Ovary (tissue), 9 donors: ENCODE results near the gene PROX1. TPM values are rescaled to one million over a fixed set of nuclear protein-coding genes. Genes with fewer than 3 reads are reported as not detected.

Experiments used
- DNase-seq, 5 donors: peaks; one replicate each; pipeline ENCODE4 v3.0.0-alpha.2; 2019 to 2020
- H3K27ac ChIP-seq, 2 donors: fragments of 200-600 bp; one replicate each; pipeline versions ENCODE4 v1.5.1 to v1.8.0; 2019 to 2022
- H3K27me3 ChIP-seq: fragments of 200-600 bp; one replicate; pipeline ENCODE4 v1.8.0; 2022
- H3K36me3 ChIP-seq: fragments of 200-600 bp; sonication (generic); one replicate; pipeline ENCODE4 v1.5.1; 2019
- H3K4me1 ChIP-seq: one replicate; pipeline ENCODE4 v1.8.1; 2013; ENCODE audit warnings: mild to moderate bottlenecking, moderate library complexity; ENCODE audit not compliant: insufficient read depth
- H3K4me3 ChIP-seq: fragments of 200-600 bp; sonication (generic); one replicate; pipeline ENCODE4 v1.5.1; 2017
- H3K9me3 ChIP-seq, 2 donors: fragments of 200-600 bp in 1 of 2; sonication (generic) in 1 of 2; one replicate each; pipeline versions ENCODE4 v1.5.1 to v1.8.1; 2013 to 2019; ENCODE audit warnings: mild to moderate bottlenecking in 1 of 2, moderate library complexity in 1 of 2
- EP300 ChIP-seq: sonication (generic); formaldehyde crosslinking; IDR thresholded peaks from one replicate; pipeline ENCODE4 v1.6.1; 2017; ENCODE audit warnings: antibody characterized with exemption
- POLR2A ChIP-seq: fragments of 450-650 bp; IDR thresholded peaks from one replicate; pipeline ENCODE4 v1.6.1; 2017; ENCODE audit warnings: antibody characterized with exemption, mild to moderate bottlenecking, moderate library complexity
- WGBS, 3 donors: extraction: QIAGEN DNeasy Blood & Tissue Kit in 1 of 3; methylation state at CpG; one replicate each; pipeline versions ENCODE4 v1.1.5 to v1.1.7; 2013 to 2017; 5-methylcytosine and 5-hydroxymethylcytosine counted together
- intact Hi-C, 4 donors: fragments of 100-400 bp; cut with DNase I; formaldehyde crosslinking; loops; one replicate each; pipeline versions ENCODE4 v1.11.0 to v1.15.1; 2022 to 2023
- polyA plus RNA-seq, 2 donors: library from polyadenylated mRNA; stranded (reverse); fragments of 200-250 nt in 1 of 2; fragments of 350-450 nt in 1 of 2; fragmentation: Illumina TruSeq in 1 of 2; extraction: RNeasy Lipid Tissue Mini Kit (QIAGEN cat#74804) in 1 of 2; gene quantifications; one replicate each; pipeline ENCODE4 v1.2.3, GENCODE V29; 2013 to 2014
- total RNA-seq, 7 donors: library from RNA; depleted of rRNA in 2 of 7; stranded (reverse); fragments of >200 nt in 2 of 7; fragmentation: NEBNext Ultra II Directional in 3 of 7; extraction: Animal tissue kit (Norgen Biotek cat#: 25700) in 3 of 7; gene quantifications; one replicate each; pipeline versions ENCODE4 v1.1.0 to v1.2.4, GENCODE V29; 2016 to 2023
- TF ChIP-seq, protein P1 (sequence below), 3 donors: fragments of 450-650 bp in 2 of 3; fragments of 200-600 bp in 1 of 3; IDR thresholded peaks; one replicate each; pipeline versions ENCODE4 v1.5.1 to v1.8.0; 2016 to 2022; ENCODE audit warnings: antibody characterized with exemption in 3 of 3, mild to moderate bottlenecking in 1 of 3
- donor health status: DM: no; HTN: no; CAD: no; lungs with moderate emphysema.
- donor health status: DM: no; HTN: no; CAD: no.
- donor health status: Bipolar disorder and iron deficiency.
- donor health status: DM: yes; HTN: yes; CAD: no.
- donor health status: DM: no; HTN: no; CAD: no.
- donor health status: DM: yes; HTN: yes; CAD: no.

The PROX1 gene
- total and polyA plus RNA-seq, 9 donors: 3.6 to 23.6 (median 13.2) TPM

- TF ChIP-seq EP300 (no peak), POLR2A (no peak)
- TF ChIP-seq, protein P1, sequence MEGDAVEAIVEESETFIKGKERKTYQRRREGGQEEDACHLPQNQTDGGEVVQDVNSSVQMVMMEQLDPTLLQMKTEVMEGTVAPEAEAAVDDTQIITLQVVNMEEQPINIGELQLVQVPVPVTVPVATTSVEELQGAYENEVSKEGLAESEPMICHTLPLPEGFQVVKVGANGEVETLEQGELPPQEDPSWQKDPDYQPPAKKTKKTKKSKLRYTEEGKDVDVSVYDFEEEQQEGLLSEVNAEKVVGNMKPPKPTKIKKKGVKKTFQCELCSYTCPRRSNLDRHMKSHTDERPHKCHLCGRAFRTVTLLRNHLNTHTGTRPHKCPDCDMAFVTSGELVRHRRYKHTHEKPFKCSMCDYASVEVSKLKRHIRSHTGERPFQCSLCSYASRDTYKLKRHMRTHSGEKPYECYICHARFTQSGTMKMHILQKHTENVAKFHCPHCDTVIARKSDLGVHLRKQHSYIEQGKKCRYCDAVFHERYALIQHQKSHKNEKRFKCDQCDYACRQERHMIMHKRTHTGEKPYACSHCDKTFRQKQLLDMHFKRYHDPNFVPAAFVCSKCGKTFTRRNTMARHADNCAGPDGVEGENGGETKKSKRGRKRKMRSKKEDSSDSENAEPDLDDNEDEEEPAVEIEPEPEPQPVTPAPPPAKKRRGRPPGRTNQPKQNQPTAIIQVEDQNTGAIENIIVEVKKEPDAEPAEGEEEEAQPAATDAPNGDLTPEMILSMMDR (IDR thresholded peaks at IDR 0.05): no peak
- H3K36me3 ChIP-seq: no peaks in the 10 kb centered on the region
- no peak for DNase-seq
- intact Hi-C loops: no loop called here
- no peak overlapping the region for H3K27ac ChIP-seq
- H3K9me3 ChIP-seq: no peaks in the 10 kb centered on the region
- 4 to 36% (median 6%) methylated on average over 3 of the region's 3 CpGs for WGBS, 3 donors
- H3K27me3 ChIP-seq: no peaks in the 10 kb centered on the region
- H3K4me1 ChIP-seq: no peaks in the 10 kb centered on the region
- no peak overlapping the region for H3K4me3 ChIP-seq
Measured at GRCh38 chr1:213942061-213942460, 45.7 kb upstream of the PROX1 start.

DNA sequence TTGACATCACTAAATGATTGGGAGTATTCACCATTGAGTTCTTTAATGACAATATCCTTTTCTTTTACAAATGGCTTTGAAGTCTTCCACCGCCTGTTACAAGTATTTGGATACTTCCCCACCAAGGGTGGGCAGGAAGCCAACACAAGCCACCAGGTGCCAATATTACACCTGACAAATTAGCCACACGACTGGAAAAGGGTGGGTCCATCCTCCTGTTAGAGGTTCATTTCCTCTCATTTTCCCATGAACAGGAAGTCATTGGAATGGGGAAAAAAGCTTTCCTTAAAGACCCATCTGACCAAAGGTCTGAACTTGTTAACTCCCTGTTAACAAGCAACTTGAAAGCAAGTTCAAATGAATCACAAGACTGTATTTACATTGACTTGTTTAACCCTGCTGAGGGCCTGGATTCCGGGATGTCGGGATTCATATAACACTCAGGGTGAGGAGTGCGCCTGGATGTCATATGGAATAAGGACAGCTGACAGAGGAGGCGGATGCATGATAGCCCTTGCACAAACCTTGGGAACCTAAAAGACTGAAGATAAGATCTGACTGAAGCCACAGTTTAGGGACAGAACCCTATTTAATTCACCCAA, 40.5 kb upstream of the PROX1 start:
- Histone ChIP-seq H3K9me3 (no peaks in the 10 kb centered on the region), H3K36me3 (no peaks in the 10 kb centered on the region), H3K4me1 (no peaks in the 10 kb centered on the region), H3K4me3 (no peak overlapping the region), H3K27ac (no peak overlapping the region), H3K27me3 (no peaks in the 10 kb centered on the region)
- 52 to 59% (median 58%) methylated on average over 6 of the region's 6 CpGs for WGBS, 3 donors
- TF ChIP-seq POLR2A (no peak), EP300 (no peak)
- TF ChIP-seq, protein P1 (IDR thresholded peaks at IDR 0.05): no peak
- intact Hi-C loops: no loop called here
- DNase-seq: no peak

- 79 to 85% (median 79%) methylated on average over 5 of the region's 5 CpGs for WGBS, 3 donors
- no peaks in the 10 kb centered on the region for H3K4me1 ChIP-seq
- no peak overlapping the region for H3K4me3 ChIP-seq
- TF ChIP-seq, protein P1 (IDR thresholded peaks at IDR 0.05): no peak
- TF ChIP-seq POLR2A (no peak), EP300 (no peak)
- H3K9me3 ChIP-seq: no peaks in the 10 kb centered on the region
- H3K27ac ChIP-seq: no peak overlapping the region
- intact Hi-C loops: no loop called here
- H3K36me3 ChIP-seq: no peaks in the 10 kb centered on the region
- no peaks in the 10 kb centered on the region for H3K27me3 ChIP-seq
- DNase-seq: no peak
Measured at GRCh38 chr1:213951876-213952275, 35.9 kb upstream of the PROX1 start.

DNA sequence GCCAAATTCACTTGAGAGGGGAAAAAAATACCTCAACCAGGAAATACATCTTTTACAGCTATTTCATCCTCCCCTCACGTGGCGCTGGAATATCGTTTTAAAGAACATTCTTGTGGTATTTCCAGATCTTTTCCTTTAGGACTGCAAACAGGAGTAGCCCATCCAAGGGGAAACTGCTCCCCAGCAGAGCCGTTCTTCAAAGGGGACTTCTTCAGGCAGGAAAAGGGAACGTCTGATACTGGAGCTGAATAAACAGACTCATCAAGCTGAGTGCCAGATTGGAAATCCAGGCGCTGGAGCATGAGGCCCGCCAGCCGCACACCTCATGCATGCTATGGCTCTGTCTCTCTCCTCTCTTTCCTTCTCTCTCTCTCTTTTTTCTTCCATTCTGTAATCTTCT, 34.0 kb upstream of the PROX1 start:
- Histone ChIP-seq H3K27me3 (no peaks in the 10 kb centered on the region), H3K27ac (no peak overlapping the region), H3K36me3 (no peaks in the 10 kb centered on the region), H3K9me3 (no peaks in the 10 kb centered on the region), H3K4me3 (no peak overlapping the region), H3K4me1 (no peaks in the 10 kb centered on the region)
- TF ChIP-seq, protein P1 (IDR thresholded peaks at IDR 0.05): no peak
- no peak for TF ChIP-seq POLR2A
- intact Hi-C loops: no loop called here
- WGBS, 3 donors: 53 to 75% (median 66%) methylated on average over 8 of the region's 8 CpGs
- no peak for DNase-seq
